8988T (cell line): ENCODE measurements around the gene ATP11B.

Experiments used
- DNase-seq: peaks from one replicate; pipeline ENCODE4 v3.0.0; 2011

The ATP11B gene

GRCh38 chr3:182913889-182914288, 120.6 kb downstream of the ATP11B start:
- no peak for DNase-seq

- no peak for DNase-seq
These were observed 121.0 kb downstream of the ATP11B start for GRCh38 chr3:182914341-182914740.

- DNase-seq, result no peak
These were observed 123.8 kb downstream of the ATP11B start for GRCh38 chr3:182917134-182917533.

GRCh38 chr3:182919866-182920357, 126.6 kb downstream of the ATP11B start:
- DNase-seq, result no peak

- DNase-seq, result no peak
These were observed 127.3 kb downstream of the ATP11B start for GRCh38 chr3:182920515-182921084.

GRCh38 chr3:182921665-182922355, 128.5 kb downstream of the ATP11B start:
- DNase-seq, result no peak

GRCh38 chr3:182925330-182925943, 132.1 kb downstream of the ATP11B start:
- DNase-seq, result no peak

- DNase-seq, result no peak
These were observed 132.6 kb downstream of the ATP11B start for GRCh38 chr3:182925944-182926337.

- DNase-seq, result no peak
These were observed 142.5 kb downstream of the ATP11B start for GRCh38 chr3:182935803-182936202.

- DNase-seq, result no peak
These were observed 143.1 kb downstream of the ATP11B start for GRCh38 chr3:182936239-182936917.

- DNase-seq, result no peak
These were observed 143.6 kb downstream of the ATP11B start for GRCh38 chr3:182936918-182937285.

GRCh38 chr3:182937293-182938051, 144.2 kb downstream of the ATP11B start:
- no peak for DNase-seq

- no peak for DNase-seq
These were observed 147.0 kb downstream of the ATP11B start for GRCh38 chr3:182940266-182940808.

- DNase-seq, result no peak
These were observed 148.4 kb downstream of the ATP11B start for GRCh38 chr3:182941719-182942118.

GRCh38 chr3:182947888-182948287, 154.6 kb downstream of the ATP11B start:
- peak; percentile 28 for DNase-seq

- no peak for DNase-seq
These were observed 155.0 kb downstream of the ATP11B start for GRCh38 chr3:182948305-182948704.

GRCh38 chr3:182949688-182950087, 156.4 kb downstream of the ATP11B start:
- DNase-seq, result no peak

GRCh38 chr3:182954553-182955235, 161.4 kb downstream of the ATP11B start:
- DNase-seq, result no peak

GRCh38 chr3:182957226-182957625, 163.9 kb downstream of the ATP11B start:
- DNase-seq, result no peak

GRCh38 chr3:182957676-182958266, 164.5 kb downstream of the ATP11B start:
- no peak for DNase-seq
